B cell (primary cell): ENCODE measurements around the gene C1orf35.

Experiments used
- EZH2 ChIP-seq: IDR thresholded peaks from 2 replicates; pipeline ENCODE4 v1.6.1; 2012; ENCODE audit warnings: borderline replicate concordance, low read depth, mild to moderate bottlenecking, moderate library complexity, low read length; ENCODE audit not compliant: insufficient read depth, poor library complexity, severe bottlenecking
- TF ChIP-seq, protein P1 (sequence below): fragments of 200-600 bp; IDR thresholded peaks from one replicate; pipeline ENCODE4 v1.8.0; 2022; ENCODE audit warnings: antibody characterized with exemption, mild to moderate bottlenecking

DNA sequence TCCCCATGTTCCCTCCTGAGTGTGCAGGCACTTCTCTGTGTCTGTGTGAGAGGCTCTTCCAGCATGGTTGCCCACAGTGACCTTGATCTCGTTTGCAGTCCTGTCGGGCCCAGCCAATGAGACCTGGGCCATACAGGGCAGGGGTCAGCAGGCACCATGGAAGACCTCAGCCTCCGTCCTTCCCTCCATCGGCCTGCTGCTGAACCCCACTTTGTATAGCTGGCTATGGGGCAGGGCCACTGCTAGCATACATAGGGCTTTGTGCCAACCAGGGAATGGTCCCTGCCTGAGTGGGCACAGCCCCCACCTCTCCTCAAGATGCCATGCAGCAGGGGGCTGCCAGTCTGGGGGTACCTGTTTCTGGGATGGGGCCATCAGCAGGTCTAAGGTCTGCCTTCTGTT is 3.8 kb downstream of the C1orf35 start:
- TF ChIP-seq, protein P1, sequence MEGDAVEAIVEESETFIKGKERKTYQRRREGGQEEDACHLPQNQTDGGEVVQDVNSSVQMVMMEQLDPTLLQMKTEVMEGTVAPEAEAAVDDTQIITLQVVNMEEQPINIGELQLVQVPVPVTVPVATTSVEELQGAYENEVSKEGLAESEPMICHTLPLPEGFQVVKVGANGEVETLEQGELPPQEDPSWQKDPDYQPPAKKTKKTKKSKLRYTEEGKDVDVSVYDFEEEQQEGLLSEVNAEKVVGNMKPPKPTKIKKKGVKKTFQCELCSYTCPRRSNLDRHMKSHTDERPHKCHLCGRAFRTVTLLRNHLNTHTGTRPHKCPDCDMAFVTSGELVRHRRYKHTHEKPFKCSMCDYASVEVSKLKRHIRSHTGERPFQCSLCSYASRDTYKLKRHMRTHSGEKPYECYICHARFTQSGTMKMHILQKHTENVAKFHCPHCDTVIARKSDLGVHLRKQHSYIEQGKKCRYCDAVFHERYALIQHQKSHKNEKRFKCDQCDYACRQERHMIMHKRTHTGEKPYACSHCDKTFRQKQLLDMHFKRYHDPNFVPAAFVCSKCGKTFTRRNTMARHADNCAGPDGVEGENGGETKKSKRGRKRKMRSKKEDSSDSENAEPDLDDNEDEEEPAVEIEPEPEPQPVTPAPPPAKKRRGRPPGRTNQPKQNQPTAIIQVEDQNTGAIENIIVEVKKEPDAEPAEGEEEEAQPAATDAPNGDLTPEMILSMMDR, result no peak
- TF ChIP-seq EZH2, result no peak
